ENCODE data around the gene GDAP2. TPM values are rescaled to one million over a fixed set of nuclear protein-coding genes. Genes with fewer than 3 reads are reported as not detected.

GDAP2 gene
- polyA plus RNA-seq, 3 donors: 17.8 to 28.7 (median 21.1) TPM

- Histone ChIP-seq H2AFZ (ENCODE audit: insufficient read depth, low read depth, low read length, poor library complexity, severe bottlenecking) (no peak overlapping the region), H3K9me3 (replicated peaks in 1 of 2; ENCODE audit: control insufficient read depth in 1 of 2, insufficient read depth in 1 of 2, low read length in 2 of 2) (peaks cover 3 to 24% of the 10 kb centered on the region in 2 donors), H3K27me3 (ENCODE audit: control insufficient read depth in 2 of 2, insufficient read depth in 2 of 2, low read length in 2 of 2) (no peaks in the 10 kb centered on the region), H3K4me1 (ENCODE audit: control insufficient read depth in 1 of 2, insufficient read depth in 2 of 2, low read length in 2 of 2) (no peaks in the 10 kb centered on the region), H4K20me1 (ENCODE audit: insufficient read depth, low read length) (no peaks in the 10 kb centered on the region), H3K9ac (ENCODE audit: insufficient read depth, low read length, poor library complexity, severe bottlenecking) (no peak overlapping the region), H3K4me3 (replicated peaks in 1 of 3; ENCODE audit: low read depth in 2 of 3, low read length in 3 of 3) (no peak overlapping the region), H3K4me2 (replicated peaks; ENCODE audit: extremely low read depth, low read length, poor library complexity, severe bottlenecking) (no peak overlapping the region), H3K79me2 (ENCODE audit: insufficient read depth, low read length) (no peaks in the 10 kb centered on the region), H3K36me3 (replicated peaks in 1 of 2; ENCODE audit: control insufficient read depth in 1 of 2, insufficient read depth in 2 of 2, low read length in 2 of 2) (no peaks in the 10 kb centered on the region), H3K27ac (ENCODE audit: low read depth in 1 of 2, low read length in 2 of 2) (no peak overlapping the region)
- intact Hi-C loops (cut with micrococcal nuclease): no loop called here
- Mint-ChIP-seq H3K27me3 (ENCODE audit: low read depth in 3 of 3) (peaks cover 0 to 3% (median 2%) of the 10 kb centered on the region in 3 donors), H3K27ac (no peak overlapping the region), H3K4me3 (no peak overlapping the region), H3K9me3 (peaks cover 0 to 17% (median 10%) of the 10 kb centered on the region in 7 donors), H3K36me3 (no peaks in the 10 kb centered on the region), H3K4me1 (no peaks in the 10 kb centered on the region)
- no peak for DNase-seq
- no peak for TF ChIP-seq CTCF (IDR thresholded peaks at IDR 0.05)
- WGBS (ENCODE audit: insufficient coverage): 94% methylated on average over 1 of the region's 1 CpG
Observed at GRCh38 chr1:117824616-117825015, 104.8 kb downstream of the GDAP2 start.

- intact Hi-C loops (cut with micrococcal nuclease): no loop called here
- no peak for DNase-seq
- H3K9me3 ChIP-seq (replicated peaks in 1 of 2; ENCODE audit: control insufficient read depth in 1 of 2, insufficient read depth in 1 of 2, low read length in 2 of 2): peaks cover 6 to 46% of the 10 kb centered on the region in 2 donors
- H3K79me2 ChIP-seq (ENCODE audit: insufficient read depth, low read length): no peaks in the 10 kb centered on the region
- Mint-ChIP-seq H3K4me1 (no peaks in the 10 kb centered on the region), H3K4me3 (no peak overlapping the region), H3K36me3 (no peaks in the 10 kb centered on the region), H3K9me3 (peaks cover 0 to 34% (median 13%) of the 10 kb centered on the region in 7 donors), H3K27ac (no peak overlapping the region), H3K27me3 (ENCODE audit: low read depth in 3 of 3) (peaks cover 0 to 3% (median 2%) of the 10 kb centered on the region in 3 donors)
- no peaks in the 10 kb centered on the region for H3K36me3 ChIP-seq (replicated peaks in 1 of 2; ENCODE audit: control insufficient read depth in 1 of 2, insufficient read depth in 2 of 2, low read length in 2 of 2)
- H3K27me3 ChIP-seq (ENCODE audit: control insufficient read depth in 2 of 2, insufficient read depth in 2 of 2, low read length in 2 of 2): no peaks in the 10 kb centered on the region
- no peak overlapping the region for H3K4me2 ChIP-seq (replicated peaks; ENCODE audit: extremely low read depth, low read length, poor library complexity, severe bottlenecking)
- H2AFZ ChIP-seq (ENCODE audit: insufficient read depth, low read depth, low read length, poor library complexity, severe bottlenecking): no peak overlapping the region
- H3K9ac ChIP-seq (ENCODE audit: insufficient read depth, low read length, poor library complexity, severe bottlenecking): no peak overlapping the region
- H3K4me1 ChIP-seq (ENCODE audit: control insufficient read depth in 1 of 2, insufficient read depth in 2 of 2, low read length in 2 of 2): no peaks in the 10 kb centered on the region
- no peak for TF ChIP-seq CTCF (IDR thresholded peaks at IDR 0.05)
- H3K27ac ChIP-seq (ENCODE audit: low read depth in 1 of 2, low read length in 2 of 2): no peak overlapping the region
- WGBS (ENCODE audit: insufficient coverage): no CpG with 5 or more reads among the region's 3 CpGs
- no peaks in the 10 kb centered on the region for H4K20me1 ChIP-seq (ENCODE audit: insufficient read depth, low read length)
- H3K4me3 ChIP-seq (replicated peaks in 1 of 3; ENCODE audit: low read depth in 2 of 3, low read length in 3 of 3): no peak overlapping the region
Observed at GRCh38 chr1:117821774-117822482, 107.5 kb downstream of the GDAP2 start.

All from CD14-positive monocyte (primary cell).